HL-60/S4 treated with phorbol 12-myristate 13-acetate at 8.2 ng/mL for 4 days and 3 days (cell line): ENCODE data around the gene YEATS2.
"Not testable (repeated sequence)": the region's sequence is repeated elsewhere in the genome, so short reads cannot be mapped to it uniquely, and the experiment has no call there.

Experiments used
- in situ Hi-C: fragments of 300-500 bp; cut with MboI; formaldehyde crosslinking; loops from 2 replicates; pipeline ENCODE4 v1.15.0; 2022; ENCODE audit warnings: low sequenced_read_pairs

YEATS2 gene

GRCh38 chr3:183697610-183698317 is at the start of gene YEATS2:
TSS of gene YEATS2 (plus strand) at chr3:183697797. CDS start at chr3:183715163, 17,366 bp downstream.
- in situ Hi-C loops: no loop called here

GRCh38 chr3:183650554-183650953 is 47.0 kb upstream of the YEATS2 start:
- in situ Hi-C loops: no loop called here

- in situ Hi-C loops: no loop called here
These were observed 44.2 kb upstream of the YEATS2 start for GRCh38 chr3:183653209-183654064.

- in situ Hi-C loops: no loop called here
These were observed 42.9 kb upstream of the YEATS2 start for GRCh38 chr3:183654727-183655126.

GRCh38 chr3:183662099-183662498 is 35.5 kb upstream of the YEATS2 start:
- in situ Hi-C loops: no loop called here

GRCh38 chr3:183664913-183665381 is 32.6 kb upstream of the YEATS2 start:
- in situ Hi-C loops: no loop called here

- in situ Hi-C loops: no loop called here
These were observed 17.5 kb upstream of the YEATS2 start for GRCh38 chr3:183680061-183680460.

GRCh38 chr3:183687705-183688104 is 9.9 kb upstream of the YEATS2 start:
- in situ Hi-C loops: no loop called here

- in situ Hi-C loops: no loop called here
These were observed 8.7 kb upstream of the YEATS2 start for GRCh38 chr3:183688874-183689273.

- in situ Hi-C loops: not testable (repeated sequence)
These were observed 8.0 kb upstream of the YEATS2 start for GRCh38 chr3:183689621-183690020.

- in situ Hi-C loops: no loop called here
These were observed 7.1 kb upstream of the YEATS2 start for GRCh38 chr3:183690402-183690995.

- in situ Hi-C loops: no loop called here
These were observed 5.2 kb upstream of the YEATS2 start for GRCh38 chr3:183692436-183692835.

GRCh38 chr3:183695569-183696364 is 1.8 kb upstream of the YEATS2 start:
- in situ Hi-C loops: no loop called here

- in situ Hi-C loops: no loop called here
These were observed 431 bp upstream of the YEATS2 start for GRCh38 chr3:183697123-183697609.

- in situ Hi-C loops: no loop called here
These were observed 738 bp downstream of the YEATS2 start for GRCh38 chr3:183698318-183698751.

- in situ Hi-C loops: no loop called here
These were observed 1.2 kb downstream of the YEATS2 start for GRCh38 chr3:183698756-183699155.

- in situ Hi-C loops: no loop called here
These were observed 1.8 kb downstream of the YEATS2 start for GRCh38 chr3:183699238-183699947.

GRCh38 chr3:183701744-183702143 is 4.1 kb downstream of the YEATS2 start:
- in situ Hi-C loops: no loop called here

GRCh38 chr3:183703892-183704291 is 6.3 kb downstream of the YEATS2 start:
- in situ Hi-C loops: not testable (repeated sequence)

GRCh38 chr3:183710231-183710630 is 12.6 kb downstream of the YEATS2 start:
- in situ Hi-C loops: no loop called here
